ENCODE results near the gene GPR15. TPM values are rescaled to one million over a fixed set of nuclear protein-coding genes. Genes with fewer than 3 reads are reported as not detected.

Gene GPR15
- total and polyA plus RNA-seq, 10 of the 15 experiments (the other 5 are each of a cell fraction or from before 2014, with no cell fraction given): 70.7 to 150 (median 115) TPM

GRCh38 chr3:98545940-98546339, 14.2 kb downstream of the GPR15 start:
- no peak for TF ChIP-seq IRF4 (IDR thresholded peaks at IDR 0.05; ENCODE audit: low read depth, low read length)
- TF ChIP-seq EGR1 (IDR thresholded peaks at IDR 0.05; ENCODE audit: borderline replicate concordance in 1 of 2, low read depth in 2 of 2, low read length in 2 of 2): no peak
- no peak for TF ChIP-seq ZBTB40 (IDR thresholded peaks at IDR 0.05; ENCODE audit: borderline replicate concordance)
- no peak for TF ChIP-seq BCL11A (IDR thresholded peaks at IDR 0.05; ENCODE audit: low read depth, low read length)
- no peak for TF ChIP-seq CREB1 (IDR thresholded peaks at IDR 0.05; ENCODE audit: low read depth)
- peak; percentile 23; the same call in 1 of the 2 replicates for TF ChIP-seq PML (IDR thresholded peaks at IDR 0.05; ENCODE audit: low read length)
- no peak for TF ChIP-seq E4F1 (IDR thresholded peaks at IDR 0.05; ENCODE audit: borderline replicate concordance, partially characterized antibody)
- TF ChIP-seq FOXM1 (IDR thresholded peaks at IDR 0.05; ENCODE audit: low read depth, low read length): 0 out of 2 replicates have a peak, but pooled peaks have one; percentile 35
- 0 out of 4 replicates have a peak, but pooled peaks of 1 of the 2 experiments have one; percentile 16 for TF ChIP-seq ETV6 (conservative IDR thresholded peaks at IDR 0.05 in 1 of 2, IDR thresholded peaks at IDR 0.05 in 1 of 2; ENCODE audit: borderline replicate concordance in 1 of 2, low read depth in 1 of 2)
- no peak for TF ChIP-seq SIX5 (IDR thresholded peaks at IDR 0.05; ENCODE audit: low read depth, low read length, severe bottlenecking)
- H3K4me2 ChIP-seq (ENCODE audit: control insufficient read depth, insufficient read depth): peak overlapping the region; percentile 71
- peaks cover 39% of the 10 kb centered on the region; the same call in 1 of the 2 replicates for H3K4me1 ChIP-seq (ENCODE audit: control insufficient read depth, insufficient read depth, low read length)
- ChIA-PET CTCF (interaction anchor here (0.9 to 3.5 kb wide), 6 partner anchors 9 to 506 kb away, joined by 3 to 21 read pairs (median 6); partner anchors contain the start of gene GPR15), RAD21 (ENCODE audit: unreplicated experiment) (interaction anchor here (0.6 to 7.3 kb wide), 13 partner anchors 9 to 28 kb away, joined by 3 to 104 read pairs (median 4); partner anchors contain the start of genes CLDND1 and GPR15), POLR2A (interaction anchor here (0.9 to 23.2 kb wide), 8 partner anchors 9 to 23 kb away, joined by 3 to 350 read pairs (median 3); partner anchors contain the start of genes CLDND1 and GPR15), SMC1A (ENCODE audit: uncharacterized antibody, unreplicated experiment) (interaction anchor here (0.9 to 23.6 kb wide), 10 partner anchors 8 to 196 kb away, joined by 3 to 603 read pairs (median 6); partner anchors contain the start of genes CPOX and GPR15)
- peak overlapping the region; percentile 72 for H3K4me3 ChIP-seq
- peaks cover 97% of the 10 kb centered on the region for H3K79me2 ChIP-seq (ENCODE audit: control insufficient read depth, insufficient read depth, low read length)
- in situ Hi-C loops (cut with MboI) (no loop called here), intact Hi-C loops (cut with micrococcal nuclease; ENCODE audit: unreplicated experiment) (no loop called here)
- peak overlapping the region; percentile 63 for H3K27ac ChIP-seq (ENCODE audit: control insufficient read depth, insufficient read depth)
- ATAC-seq (peak; percentile 49), DNase-seq (ENCODE audit: low read depth, low spot score) (no peak), FAIRE-seq (peak; percentile 41)
- no peak overlapping the region for H2AFZ ChIP-seq (ENCODE audit: control insufficient read depth, low read depth, low read length)
- no peaks in the 10 kb centered on the region for H4K20me1 ChIP-seq (ENCODE audit: control insufficient read depth, insufficient read depth)
- H3K27me3 ChIP-seq (replicated peaks in 1 of 2; ENCODE audit: control insufficient read depth in 2 of 2, insufficient read depth in 2 of 2, low read length in 1 of 2): no peaks in the 10 kb centered on the region
- 5% methylated on average over 5 of the region's 5 CpGs for WGBS (ENCODE audit: insufficient coverage, insufficient replicate concordance, low lambda C conversion rate, missing lambda C conversion rate)
- BruUV-seq (replicated peaks): no TSS peak
- peak overlapping the region; percentile 32 for H3K9ac ChIP-seq (ENCODE audit: control insufficient read depth, insufficient read depth, low read length)
- no peaks in the 10 kb centered on the region; a peak in 1 of 4 replicates for H3K36me3 ChIP-seq (ENCODE audit: control insufficient read depth in 2 of 2, insufficient read depth in 2 of 2, low read length in 1 of 2)
- H3K9me3 ChIP-seq (replicated peaks; ENCODE audit: control insufficient read depth, insufficient read depth, low read length): no peaks in the 10 kb centered on the region

Data from GM12878 (cell line).